GM18505 (cell line): Measurements from ENCODE around the gene SMG9.

Experiments used
- ATAC-seq: cut with Tn5 transposase; IDR thresholded peaks from one replicate; pipeline ENCODE4 v1.9.1; 2021; ENCODE audit not compliant: unreplicated experiment
- POLR2A ChIP-seq: IDR thresholded peaks from 4 replicates; pipeline ENCODE4 v1.6.1; 2011; ENCODE audit warnings: borderline replicate concordance; ENCODE audit not compliant: insufficient read depth, insufficient read length; ENCODE audit errors: extremely low read depth

Gene SMG9

DNA sequence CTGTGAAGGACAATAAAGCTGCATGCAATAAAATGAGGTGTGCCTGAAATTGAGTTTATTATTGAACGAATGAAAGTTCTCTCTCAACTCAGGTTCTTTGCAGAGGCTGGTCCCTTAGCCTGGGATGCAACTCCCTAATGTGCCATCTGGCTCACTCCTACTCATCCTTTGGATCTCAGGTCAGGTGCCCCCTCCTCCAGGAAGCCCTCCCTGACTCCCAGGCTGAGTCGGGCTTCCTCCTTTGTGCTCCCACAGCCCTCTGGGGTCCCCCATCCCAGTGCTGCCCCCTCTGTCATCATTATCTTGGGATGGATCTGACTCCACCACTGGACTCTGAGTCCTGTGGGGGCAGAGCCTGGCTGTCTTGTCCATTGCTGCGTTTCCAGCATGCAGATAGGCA, 41.6 kb downstream of the SMG9 start:
- no peak for ATAC-seq
- no peak for TF ChIP-seq POLR2A

DNA sequence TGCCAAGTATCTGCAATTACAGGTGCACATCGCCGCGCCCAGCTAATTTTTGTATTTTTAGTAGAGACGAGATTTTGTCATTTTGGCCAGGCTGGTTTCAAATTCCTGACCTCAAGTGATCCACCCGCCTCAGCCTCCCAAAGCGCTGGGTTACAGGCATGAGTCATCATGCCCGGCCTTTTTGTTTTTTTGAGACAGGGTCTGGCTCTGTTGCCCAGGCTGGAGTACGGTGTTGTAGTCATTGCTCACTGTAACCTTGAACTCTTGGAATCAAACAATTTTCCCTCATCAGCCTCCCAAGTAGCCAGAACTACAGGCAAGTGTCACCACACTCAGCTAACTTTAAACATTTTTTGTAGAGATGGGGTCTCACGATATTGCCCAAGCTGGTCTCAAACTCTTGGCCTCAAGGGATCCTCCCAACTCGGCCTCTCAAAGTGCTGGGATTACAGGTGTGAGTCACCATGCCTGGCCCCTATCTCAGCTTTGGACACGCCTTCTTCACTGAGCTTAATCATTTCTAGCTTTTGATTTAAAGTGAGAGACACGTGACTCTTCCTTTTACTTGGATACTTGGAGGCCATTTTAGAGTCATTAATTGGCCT, 42.9 kb downstream of the SMG9 start:
- no peak for TF ChIP-seq POLR2A
- ATAC-seq, result no peak

DNA sequence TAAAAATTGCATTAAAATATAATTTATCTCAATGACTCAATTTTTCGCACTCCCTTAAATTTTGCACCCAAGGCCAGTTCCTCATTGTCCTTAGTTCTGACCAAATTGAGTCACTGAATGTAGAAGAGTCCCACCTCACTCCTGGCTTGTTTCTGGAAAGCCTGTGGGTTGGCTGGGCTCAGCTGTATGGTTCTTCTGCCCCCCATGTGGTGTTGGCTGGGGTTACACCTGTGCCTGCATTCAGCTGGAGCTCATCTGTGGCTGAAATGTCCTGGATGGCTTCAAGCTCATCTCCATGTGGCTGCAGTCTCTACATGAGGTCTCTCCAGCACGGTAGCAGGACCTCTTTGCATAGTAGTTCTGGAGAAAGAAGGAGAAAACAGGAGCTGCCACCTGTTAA, 46.0 kb downstream of the SMG9 start:
- ATAC-seq, result no peak
- no peak for TF ChIP-seq POLR2A

DNA sequence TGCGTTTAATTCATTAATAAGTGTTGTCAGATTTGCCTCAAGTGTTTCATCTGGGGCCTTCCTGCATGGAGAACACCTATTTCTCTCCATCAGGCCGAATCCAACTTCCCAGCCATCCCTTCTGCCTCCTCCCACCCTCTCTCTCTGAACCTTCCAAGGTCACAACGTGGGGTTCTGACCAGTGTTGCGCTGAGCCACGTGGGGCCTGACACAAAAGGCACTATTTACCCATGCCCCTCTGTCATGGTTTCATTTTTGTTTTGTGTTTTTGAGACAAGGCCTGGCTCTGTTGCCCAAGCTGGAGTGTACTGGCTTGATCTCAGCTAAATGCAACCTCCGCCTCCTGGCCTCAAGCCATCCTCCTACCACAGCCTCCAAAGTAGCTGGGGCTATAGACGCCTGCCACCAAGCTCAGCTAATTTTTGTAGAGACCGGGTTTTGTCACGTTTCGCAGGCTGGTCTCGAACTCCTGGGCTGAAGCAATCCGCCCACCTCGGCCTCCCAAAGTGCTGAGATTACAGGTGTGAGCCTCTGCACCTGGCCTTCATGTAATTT, 47.5 kb downstream of the SMG9 start:
- no peak for TF ChIP-seq POLR2A

DNA sequence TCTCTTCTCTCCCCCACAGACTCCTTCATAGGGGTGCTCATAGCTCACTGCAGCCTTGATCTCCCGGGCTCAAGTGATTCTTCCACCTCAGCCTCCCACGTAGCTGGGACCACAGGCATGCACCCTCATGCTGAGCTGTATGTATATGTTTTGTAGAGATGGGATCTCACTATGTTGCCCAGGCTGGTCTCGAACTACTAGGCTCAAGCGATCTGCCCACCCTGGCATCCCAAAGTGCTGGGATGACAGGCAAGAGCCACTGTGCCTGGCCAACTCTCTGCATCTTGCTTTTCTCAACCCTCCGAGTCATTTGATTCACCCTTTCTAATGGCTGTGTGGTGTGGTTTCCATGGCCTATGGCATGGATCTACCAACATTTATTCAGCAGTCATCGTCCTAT, 49.0 kb downstream of the SMG9 start:
- no peak for TF ChIP-seq POLR2A
- no peak for ATAC-seq

More for the DNA sequence above, 47.5 kb downstream of the SMG9 start:
- no peak for ATAC-seq

DNA sequence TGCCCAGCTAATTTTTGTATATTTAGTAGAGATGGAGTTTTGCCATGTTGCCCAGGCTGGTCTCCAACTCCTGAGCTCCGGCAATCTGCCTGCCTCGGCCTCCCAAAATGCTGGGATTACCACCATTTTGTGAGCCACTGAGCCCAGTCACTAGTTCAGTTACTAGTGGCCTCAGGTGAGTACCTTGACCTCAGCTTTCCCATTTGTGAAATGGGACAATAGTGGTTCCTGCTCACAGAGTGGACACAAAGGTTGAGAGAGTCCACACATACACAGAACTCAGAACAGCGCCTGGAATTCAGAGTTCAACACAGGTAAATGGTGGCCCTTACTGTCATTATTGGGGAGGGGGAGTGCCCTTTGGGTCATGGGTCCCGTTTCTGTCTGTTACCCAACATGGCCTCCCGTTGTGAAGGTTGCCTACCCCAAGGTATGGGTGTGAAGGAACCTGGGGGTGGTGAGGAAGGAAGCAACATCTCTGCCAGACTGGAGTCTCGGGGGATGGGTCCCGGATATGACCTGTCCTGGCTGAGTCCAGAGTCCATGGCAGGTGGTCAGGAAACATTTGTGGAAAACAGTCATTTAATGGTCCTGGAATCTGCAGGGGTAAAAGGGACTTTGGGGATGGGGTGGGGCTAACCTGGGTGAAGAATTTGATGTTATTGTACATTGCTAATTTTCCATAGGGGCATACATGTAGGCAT, 50.6 kb downstream of the SMG9 start:
- ATAC-seq, result no peak
- TF ChIP-seq POLR2A, result no peak

DNA sequence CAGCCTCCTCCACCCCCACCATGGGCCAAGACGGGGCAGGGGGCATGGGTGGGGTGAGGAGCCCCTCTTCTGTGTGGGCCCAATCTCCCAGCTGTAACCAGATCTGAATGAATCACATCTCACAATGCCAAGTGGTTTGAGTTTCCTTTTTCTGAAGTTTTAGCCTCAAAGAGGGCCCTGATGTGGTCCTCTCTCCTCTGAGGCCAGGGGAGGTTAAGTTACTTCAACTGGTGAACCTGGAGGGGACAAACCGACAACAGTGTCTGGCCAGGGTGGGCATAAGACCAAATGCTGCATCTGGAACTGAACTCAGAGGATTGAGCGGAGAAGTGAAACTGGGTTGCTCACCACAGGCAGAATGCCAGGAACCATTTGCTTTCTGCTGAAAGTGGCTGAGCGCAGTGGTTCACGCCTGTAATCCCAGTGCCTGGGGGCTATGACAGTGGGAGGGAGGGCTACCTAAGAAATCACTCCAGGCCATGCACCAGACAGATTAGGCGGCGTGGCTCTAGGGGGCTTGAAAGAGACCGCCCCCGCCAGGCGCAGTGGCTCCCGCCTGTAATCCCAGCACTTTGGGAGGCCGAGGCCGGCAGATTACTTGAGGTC, 54.3 kb downstream of the SMG9 start:
- TF ChIP-seq POLR2A, result no peak

DNA sequence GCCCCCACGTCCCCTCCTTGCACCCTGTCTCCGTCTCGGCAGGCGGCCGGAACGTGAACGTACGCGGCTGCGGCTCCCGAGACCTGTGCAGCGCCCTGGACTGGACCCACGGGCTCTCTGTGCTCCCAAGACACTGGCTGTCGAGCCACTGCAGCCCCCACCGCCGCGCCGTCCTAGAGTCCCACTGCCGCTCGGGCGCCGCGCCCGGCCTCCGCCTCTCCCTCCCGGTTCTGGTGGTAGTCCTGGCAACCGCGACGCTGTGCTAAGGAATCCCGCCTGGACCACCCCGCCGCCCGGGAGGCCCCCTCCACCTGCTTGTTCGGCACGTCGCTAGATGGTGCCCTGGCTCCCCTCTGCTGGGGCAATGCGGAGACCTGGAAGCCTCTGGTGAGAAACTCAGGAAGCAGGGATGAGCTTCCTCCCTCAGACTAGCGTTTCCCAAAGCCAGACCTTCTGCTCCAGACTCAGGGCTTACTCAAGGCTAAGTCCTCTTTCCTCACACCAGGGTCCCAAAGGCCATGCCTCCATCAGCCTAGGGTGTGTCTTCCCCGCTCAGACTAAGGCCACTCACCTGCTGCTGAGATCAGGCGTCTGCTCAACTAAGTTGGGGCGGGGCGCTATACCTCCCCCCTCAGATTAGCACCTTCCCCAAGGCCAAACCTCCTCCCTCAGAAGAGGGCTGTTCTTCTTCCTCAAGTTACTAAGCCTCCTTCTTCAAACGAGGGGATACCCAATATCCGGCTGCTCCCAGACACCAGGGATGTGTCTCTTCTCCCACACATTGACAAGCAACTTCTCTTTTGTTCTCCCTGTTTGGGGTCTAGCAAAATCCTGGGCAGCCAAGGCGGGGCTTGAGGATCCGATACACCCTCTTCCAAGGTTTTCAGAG, 55.0 kb downstream of the SMG9 start:
- TF ChIP-seq POLR2A, result no peak
- no peak for ATAC-seq

More for the DNA sequence above, 54.3 kb downstream of the SMG9 start:
- no peak for ATAC-seq

DNA sequence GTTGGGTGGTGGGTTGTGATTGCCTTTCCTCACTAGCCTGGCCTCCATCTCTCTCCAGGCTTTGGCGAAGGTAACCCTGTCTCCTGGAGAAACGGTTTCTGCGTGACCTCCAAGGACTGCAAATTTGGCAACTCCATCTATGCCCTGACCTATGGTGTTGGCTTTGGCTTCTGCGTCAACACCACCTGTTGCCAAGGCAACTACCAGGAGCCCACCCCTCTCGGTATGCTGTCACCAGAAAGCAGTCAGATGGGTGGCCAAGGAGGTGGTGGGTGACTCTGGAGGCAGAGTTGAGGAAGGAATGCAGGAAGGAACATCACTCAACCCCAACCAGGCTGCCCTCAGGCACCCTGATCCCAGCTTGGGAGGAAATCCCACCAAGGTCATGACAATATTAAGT, 57.5 kb downstream of the SMG9 start:
- no peak for TF ChIP-seq POLR2A
- no peak for ATAC-seq

DNA sequence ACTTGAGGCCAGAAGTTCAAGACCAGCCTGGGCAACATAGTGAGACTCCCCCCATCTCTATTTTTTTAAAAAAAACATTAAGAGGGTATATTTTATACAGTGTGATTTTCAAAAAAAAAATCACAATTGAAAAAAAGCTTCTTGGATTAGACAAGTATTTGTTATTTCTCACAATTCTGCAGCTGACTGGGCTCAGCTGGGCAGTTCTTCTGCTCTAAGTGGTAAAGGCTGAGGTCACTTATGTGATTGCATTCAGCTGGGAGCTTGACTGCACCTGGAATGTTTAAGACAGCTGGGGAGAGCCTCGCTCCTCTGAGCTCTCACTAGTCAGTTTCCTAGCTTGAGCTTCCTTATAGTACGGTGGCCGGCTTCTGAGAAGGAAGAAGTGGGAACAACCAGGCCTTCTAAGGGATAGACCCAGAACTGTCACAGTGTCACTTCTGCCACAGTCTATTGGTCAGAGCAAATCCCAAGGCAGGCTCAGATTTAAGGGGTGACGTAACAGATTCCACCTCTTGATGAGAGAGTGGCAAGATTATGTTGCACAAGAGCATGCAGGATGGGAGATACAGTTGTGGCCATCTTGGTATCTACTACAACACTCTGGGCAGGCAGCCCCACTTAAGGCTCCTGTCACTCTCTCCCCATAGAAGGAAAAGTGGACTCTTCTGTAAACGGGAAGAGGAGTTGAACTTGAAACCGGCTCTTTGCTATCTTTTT, 58.6 kb downstream of the SMG9 start:
- TF ChIP-seq POLR2A, result no peak
- no peak for ATAC-seq

DNA sequence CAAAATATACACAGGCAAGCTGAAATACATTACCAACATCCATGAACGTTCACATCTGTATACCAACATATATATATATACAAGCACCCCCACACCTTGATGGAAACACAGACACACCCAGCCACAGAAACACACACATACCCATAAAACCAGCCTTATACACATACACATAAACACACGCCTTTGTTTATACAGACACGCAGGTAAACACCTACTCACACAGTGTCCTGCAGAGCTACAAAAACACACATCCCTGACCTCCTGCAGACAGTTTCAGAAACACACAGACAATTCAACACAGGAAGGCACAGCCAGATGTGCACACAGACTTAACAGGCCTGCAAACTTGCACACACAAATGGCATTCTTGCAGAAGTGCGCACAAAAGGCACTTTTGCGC, 60.2 kb downstream of the SMG9 start:
- TF ChIP-seq POLR2A, result no peak
- no peak for ATAC-seq

DNA sequence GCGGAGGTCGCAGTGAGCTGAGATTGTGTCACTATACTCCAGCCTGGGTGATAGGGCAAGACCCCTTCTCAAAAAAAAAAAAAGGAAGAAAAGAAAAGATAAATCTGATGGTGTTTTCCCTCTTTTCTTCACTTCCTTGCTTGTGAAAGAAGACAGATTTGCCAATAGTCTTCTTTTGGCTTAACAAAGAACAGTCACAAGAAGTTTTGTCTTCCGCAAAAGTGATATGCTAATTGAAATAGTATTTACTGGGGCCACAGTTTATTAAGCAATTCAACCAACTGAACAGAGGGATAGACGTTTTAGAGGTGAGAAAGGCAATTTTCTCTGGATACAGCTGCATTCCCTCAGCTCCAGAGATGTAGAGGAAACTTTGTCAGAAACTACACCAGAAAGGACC, 61.9 kb downstream of the SMG9 start:
- no peak for ATAC-seq

More for the DNA sequence above, 61.9 kb downstream of the SMG9 start:
- no peak for TF ChIP-seq POLR2A
